Left lung (tissue), 10 donors: Measurements from ENCODE around the gene CAPG. TPM values are rescaled to one million over a fixed set of nuclear protein-coding genes. Genes with fewer than 3 reads are reported as not detected.
"Not testable (repeated sequence)": the region's sequence is repeated elsewhere in the genome, so short reads cannot be mapped to it uniquely, and the experiment has no call there.

Experiments
- ATAC-seq: fragments of 200-7000 bp; cut with Tn5 transposase; one replicate; pipeline ENCODE4 v1.9.1; 2020; ENCODE audit warnings: moderate library complexity
- DNase-seq, 4 donors: peaks; one replicate each; pipeline ENCODE4 v3.0.0-alpha.2; 2013 to 2020
- H3K27ac ChIP-seq, 2 donors: fragments of 200-600 bp; sonication (generic) in 1 of 2; one replicate each; pipeline versions ENCODE4 v1.5.0 to v1.8.0; 2020 to 2021
- H3K27me3 ChIP-seq, 2 donors: fragments of 200-600 bp; sonication (generic) in 1 of 2; one replicate each; pipeline versions ENCODE4 v1.5.0 to v1.8.0; 2020 to 2021
- H3K36me3 ChIP-seq, 2 donors: fragments of 200-600 bp; sonication (generic) in 1 of 2; one replicate each; pipeline versions ENCODE4 v1.5.0 to v1.8.0; 2020 to 2021
- H3K4me1 ChIP-seq, 2 donors: fragments of 200-600 bp; one replicate each; pipeline ENCODE4 v1.8.0; 2021
- H3K4me3 ChIP-seq, 2 donors: fragments of 200-600 bp; sonication (generic) in 1 of 2; one replicate each; pipeline versions ENCODE4 v1.5.0 to v1.8.0; 2020 to 2021; ENCODE audit warnings: mild to moderate bottlenecking in 1 of 2
- H3K9me3 ChIP-seq, 2 donors: fragments of 200-600 bp; sonication (generic) in 1 of 2; one replicate each; pipeline versions ENCODE4 v1.5.0 to v1.8.0; 2020 to 2021
- CTCF ChIP-seq, 2 donors: fragments of 200-600 bp; sonication (generic) in 1 of 2; IDR thresholded peaks; one replicate each; pipeline versions ENCODE4 v1.5.0 to v1.8.0; 2021; ENCODE audit warnings: antibody characterized with exemption in 2 of 2
- intact Hi-C, 2 donors: fragments of 100-400 bp; cut with DNase I; formaldehyde crosslinking; loops; one replicate each; pipeline versions ENCODE4 v1.11.2 to v1.14.2; 2022
- polyA plus RNA-seq, 6 donors: library from polyadenylated mRNA; unstranded; fragments of 120-200 nt; gene quantifications; one replicate each; pipeline ENCODE4 v1.2.1, GENCODE V29; 2013; ENCODE audit not compliant: insufficient read length in 6 of 6
- total RNA-seq, 2 donors: library from RNA; stranded (reverse); fragmentation: NEBNext Ultra II Directional; extraction: Animal tissue kit (Norgen Biotek cat#: 25700); gene quantifications; one replicate each; pipeline ENCODE4 v1.2.1, GENCODE V29; 2021
- donor health status: DM: no; HTN: yes; CAD: no.
- donor health status: DM: no; HTN: no; CAD: no.

Gene CAPG
- total and polyA plus RNA-seq, 8 donors = 45.8 to 418 (median 55.7) TPM

DNA sequence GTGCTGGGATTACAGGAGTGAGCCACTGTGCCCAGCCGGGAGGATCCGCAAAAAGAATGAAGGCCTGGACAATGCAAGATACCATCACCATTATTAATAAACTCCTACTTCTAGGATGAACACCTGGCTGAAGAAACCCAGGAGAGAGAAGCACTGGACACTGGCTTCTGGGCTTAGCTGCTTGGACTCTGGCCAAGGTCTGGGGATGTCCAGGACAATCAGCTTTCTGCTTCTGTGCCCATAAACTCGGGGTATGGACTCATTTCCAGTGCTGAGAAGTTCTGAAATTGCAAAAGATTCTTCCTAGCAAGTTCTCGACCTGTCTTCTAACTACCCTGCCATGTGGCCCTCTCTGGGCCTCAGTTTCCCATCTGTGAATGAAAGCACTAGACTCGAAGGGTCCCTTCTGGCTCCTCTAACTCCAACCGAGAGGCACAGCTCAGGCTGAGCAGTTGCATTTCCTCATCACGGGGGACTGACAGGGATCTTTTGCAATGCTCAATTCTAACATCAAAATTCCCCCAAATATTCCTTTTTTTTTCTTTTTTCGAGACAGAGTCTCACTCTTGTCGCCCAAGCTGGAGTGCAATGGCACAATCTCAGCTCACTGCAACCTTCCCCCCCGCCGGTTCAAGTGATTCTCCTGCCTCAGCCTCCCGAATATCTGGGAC lies 5.9 kb upstream of the CAPG start:
- peaks cover 22 to 77% of the 10 kb centered on the region in 2 donors for H3K4me1 ChIP-seq
- intact Hi-C loops = loop anchor here in 1 of 2 donors (10.0 kb wide), 1 partner anchor 139 kb away; no protein-coding TSS in a partner anchor
- no peak for TF ChIP-seq CTCF (IDR thresholded peaks at IDR 0.05)

DNA sequence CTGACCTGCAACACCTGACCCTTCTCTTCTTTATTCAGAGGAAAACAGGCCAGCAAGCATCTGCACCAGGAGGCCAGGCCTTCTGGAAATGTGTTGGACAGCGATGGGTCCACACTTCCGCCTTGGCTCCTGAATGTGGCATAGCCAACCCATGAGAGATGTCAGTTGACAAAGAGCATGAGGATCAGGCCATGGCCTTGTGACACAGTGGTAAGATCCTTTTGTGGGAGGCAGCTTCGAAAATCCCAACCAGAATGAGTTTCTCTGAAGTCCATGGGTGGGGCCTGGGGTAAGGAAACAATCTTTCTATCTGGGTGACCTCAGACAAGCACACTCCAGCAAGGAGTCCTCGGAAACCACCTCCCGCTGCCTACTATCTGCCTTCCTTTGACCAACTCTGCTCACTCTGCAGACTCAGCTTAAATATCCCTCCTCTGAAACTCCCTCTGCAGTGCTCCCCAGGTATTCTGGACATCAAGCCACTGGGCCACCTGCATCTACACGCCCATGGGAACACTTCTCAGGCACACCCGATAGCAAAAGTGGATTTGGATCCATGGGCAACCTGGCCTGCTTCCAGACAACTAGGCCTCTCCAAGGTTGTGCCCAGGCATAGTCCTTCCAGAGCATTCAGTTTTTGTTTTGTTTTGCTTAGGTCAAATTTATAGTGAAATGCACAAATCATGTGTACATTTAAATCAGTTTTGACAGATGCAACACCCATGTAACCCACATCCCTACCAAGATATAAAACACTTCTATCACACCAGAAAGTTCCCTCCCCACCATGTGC lies 4.8 kb upstream of the CAPG start:
- no peak for DNase-seq

More for the DNA sequence above, 5.9 kb upstream of the CAPG start:
- Histone ChIP-seq H3K4me3 (no peak overlapping the region), H3K36me3 (no peaks in the 10 kb centered on the region), H3K27me3 (no peaks in the 10 kb centered on the region), H3K9me3 (no peaks in the 10 kb centered on the region), H3K27ac (peak overlapping the region in 1 of 2 donors; percentile 37)
- no peak for ATAC-seq
- no peak for DNase-seq

GRCh38 chr2:85414421-85414759 lies 4.2 kb upstream of the CAPG start:
- intact Hi-C loops = loop anchor here in 1 of 2 donors (10.0 kb wide), 1 partner anchor 140 kb away; no protein-coding TSS in a partner anchor
- not testable (repeated sequence) for DNase-seq, ATAC-seq, H3K27me3 ChIP-seq, H3K36me3 ChIP-seq, H3K9me3 ChIP-seq
- Histone ChIP-seq H3K4me1 (peaks cover 17 to 73% of the 10 kb centered on the region in 2 donors), H3K27ac (peak overlapping the region; percentile 24 to 67), H3K4me3 (peak overlapping the region in 1 of 2 donors; percentile 48)

More for the DNA sequence above, 4.8 kb upstream of the CAPG start:
- H3K4me3 ChIP-seq = no peak overlapping the region
- H3K27ac ChIP-seq = no peak overlapping the region
- H3K27me3 ChIP-seq = no peaks in the 10 kb centered on the region
- no peak for TF ChIP-seq CTCF (IDR thresholded peaks at IDR 0.05)
- H3K36me3 ChIP-seq = no peaks in the 10 kb centered on the region
- no peaks in the 10 kb centered on the region for H3K9me3 ChIP-seq
- peak; percentile 0 for ATAC-seq
- intact Hi-C loops = loop anchor here in 1 of 2 donors (10.0 kb wide), 1 partner anchor 140 kb away; no protein-coding TSS in a partner anchor
- peaks cover 18 to 77% of the 10 kb centered on the region in 2 donors for H3K4me1 ChIP-seq

GRCh38 chr2:85413592-85414420 lies 3.6 kb upstream of the CAPG start:
- ATAC-seq (peak; percentile 71), DNase-seq (peak in 2 of 4 donors; percentile 68 to 90)
- Histone ChIP-seq H3K4me1 (peaks cover 11 to 71% of the 10 kb centered on the region in 2 donors), H3K4me3 (peak overlapping the region; percentile 48 to 52), H3K36me3 (no peaks in the 10 kb centered on the region), H3K27ac (peak overlapping the region; percentile 24 to 67), H3K9me3 (no peaks in the 10 kb centered on the region), H3K27me3 (no peaks in the 10 kb centered on the region)
- TF ChIP-seq CTCF (IDR thresholded peaks at IDR 0.05) = no peak
- intact Hi-C loops = loop anchor here in 1 of 2 donors (10.0 kb wide), 1 partner anchor 141 kb away; no protein-coding TSS in a partner anchor

- no peaks in the 10 kb centered on the region for H3K27me3 ChIP-seq
- H3K4me3 ChIP-seq = no peak overlapping the region
- H3K36me3 ChIP-seq = no peaks in the 10 kb centered on the region
- H3K9me3 ChIP-seq = no peaks in the 10 kb centered on the region
- intact Hi-C loops = loop anchor here in 1 of 2 donors (10.0 kb wide), 1 partner anchor 143 kb away; no protein-coding TSS in a partner anchor
- H3K27ac ChIP-seq = peak overlapping the region in 1 of 2 donors; percentile 93
- ATAC-seq (no peak), DNase-seq (no peak)
- peaks cover 8 to 82% of the 10 kb centered on the region in 2 donors for H3K4me1 ChIP-seq
- TF ChIP-seq CTCF (IDR thresholded peaks at IDR 0.05) = no peak
Observed at GRCh38 chr2:85411405-85411748, 1.2 kb upstream of the CAPG start.
